ENCODE data around the gene PCNP. TPM values are rescaled to one million over a fixed set of nuclear protein-coding genes. Genes with fewer than 3 reads are reported as not detected.
A peak's percentile ranks its signal among the peaks of the same experiment; 100 is the strongest.

The PCNP gene
- total and polyA plus RNA-seq, 9 of the 15 experiments (the other 6 are each of a cell fraction or from before 2014, with no cell fraction given) = 54.3 to 170 (median 150) TPM

- FAIRE-seq (no peak), ATAC-seq (peak; percentile 26), DNase-seq (ENCODE audit: extremely low read depth in 1 of 4, low spot score in 3 of 4) (peak in 1 of 4 experiments; percentile 30)
- Histone ChIP-seq H3K9ac (ENCODE audit: insufficient read depth in 1 of 2, low read depth in 2 of 2, low read length in 2 of 2) (peak overlapping the region; percentile 87 to 90; a peak in 3 of 4 replicates), H3K27ac (ENCODE audit: extremely low read depth, low read depth, low read length) (peak overlapping the region; percentile 72), H3K4me2 (ENCODE audit: insufficient read depth, low read length) (peak overlapping the region; percentile 93), H3K9me1 (ENCODE audit: control insufficient read depth, insufficient read depth, low read length) (no peaks in the 10 kb centered on the region), H2AFZ (ENCODE audit: low read depth, low read length) (no peak overlapping the region; the same call in 1 of the 2 replicates), H3K4me1 (replicated peaks in 1 of 2; ENCODE audit: control insufficient read depth in 2 of 2, insufficient read depth in 2 of 2, low read length in 2 of 2) (peaks cover 10 to 12% of the 10 kb centered on the region in 2 experiments; a peak in 3 of 5 replicates), H3K36me3 (ENCODE audit: control insufficient read depth, insufficient read depth, low read length) (peaks cover 55% of the 10 kb centered on the region), H3K9me3 (replicated peaks; ENCODE audit: control insufficient read depth, insufficient read depth, low read depth, low read length) (no peaks in the 10 kb centered on the region), H4K20me1 (replicated peaks; ENCODE audit: control insufficient read depth, insufficient read depth, low read length) (no peaks in the 10 kb centered on the region), H3K79me2 (ENCODE audit: control insufficient read depth, insufficient read depth, low read length) (peaks cover 100% of the 10 kb centered on the region), H3K4me3 (peak overlapping the region; percentile 63), H3K27me3 (ENCODE audit: control insufficient read depth in 2 of 2, insufficient read depth in 2 of 2, low read length in 2 of 2) (no peaks in the 10 kb centered on the region)
- CTCF ChIA-PET (ENCODE audit: low intra/inter-chr PET ratio) = no interaction called here
- BruUV-seq (replicated peaks) = TSS peak; percentile 44
- POLR2A ChIA-PET = interaction anchor here (0.6 to 1.8 kb wide), 4 partner anchors 7 to 56 kb away, joined by 3 to 8 read pairs (median 5); partner anchors contain the start of gene ZBTB11
- TF ChIP-seq ZNF354B (CRISPR knock-in tag; IDR thresholded peaks at IDR 0.05) (no peak), ZFX (CRISPR knock-in tag; IDR thresholded peaks at IDR 0.05) (0 out of 2 replicates have a peak, but pooled peaks have one; percentile 1)
- 0% methylated on average over 11 of the region's 11 CpGs for WGBS (ENCODE audit: insufficient coverage, low coverage, missing lambda C conversion rate)
- intact Hi-C loops (cut with micrococcal nuclease) = loop anchor here (10.0 kb wide), 1 partner anchor 258 kb away; no protein-coding TSS in a partner anchor
- in situ Hi-C loops (cut with MboI) = no loop called here
Observed at GRCh38 chr3:101632586-101632985, 58.6 kb downstream of the PCNP start.

- ATAC-seq = no peak
- no peaks in the 10 kb centered on the region for H3K9me1 ChIP-seq (ENCODE audit: control insufficient read depth, insufficient read depth, low read length)
- peak overlapping the region; percentile 93 for H3K4me2 ChIP-seq (ENCODE audit: insufficient read depth, low read length)
- peak overlapping the region; percentile 63 for H3K4me3 ChIP-seq
- in situ Hi-C loops (cut with MboI) = no loop called here
- H3K27ac ChIP-seq (ENCODE audit: extremely low read depth, low read depth, low read length) = peak overlapping the region; percentile 72
- peaks cover 10 to 12% of the 10 kb centered on the region in 2 experiments; a peak in 3 of 5 replicates for H3K4me1 ChIP-seq (replicated peaks in 1 of 2; ENCODE audit: control insufficient read depth in 2 of 2, insufficient read depth in 2 of 2, low read length in 2 of 2)
- H2AFZ ChIP-seq (ENCODE audit: low read depth, low read length) = peak overlapping the region; percentile 14; the same call in 1 of the 2 replicates
- intact Hi-C loops (cut with micrococcal nuclease) = loop anchor here (10.0 kb wide), 1 partner anchor 258 kb away; no protein-coding TSS in a partner anchor
- H3K36me3 ChIP-seq (ENCODE audit: control insufficient read depth, insufficient read depth, low read length) = peaks cover 57% of the 10 kb centered on the region
- peak overlapping the region; percentile 87 to 90 for H3K9ac ChIP-seq (ENCODE audit: insufficient read depth in 1 of 2, low read depth in 2 of 2, low read length in 2 of 2)
- 2% methylated on average over 9 of the region's 10 CpGs for WGBS (ENCODE audit: insufficient coverage, low coverage, missing lambda C conversion rate)
- ChIA-PET CTCF (ENCODE audit: low intra/inter-chr PET ratio) (interaction anchor here (0.6 kb wide), 1 partner anchor 43 kb away, joined by 3 read pairs; no protein-coding TSS in a partner anchor), POLR2A (interaction anchor here (0.7 kb wide), 1 partner anchor 11 kb away, joined by 5 read pairs; no protein-coding TSS in a partner anchor)
- peaks cover 100% of the 10 kb centered on the region for H3K79me2 ChIP-seq (ENCODE audit: control insufficient read depth, insufficient read depth, low read length)
- peak in 1 of 4 experiments; percentile 25 for DNase-seq (ENCODE audit: extremely low read depth in 1 of 4, low spot score in 3 of 4)
- no TSS peak for BruUV-seq (replicated peaks)
- FAIRE-seq = no peak
- H4K20me1 ChIP-seq (replicated peaks; ENCODE audit: control insufficient read depth, insufficient read depth, low read length) = no peaks in the 10 kb centered on the region
- no peaks in the 10 kb centered on the region for H3K9me3 ChIP-seq (replicated peaks; ENCODE audit: control insufficient read depth, insufficient read depth, low read depth, low read length)
- no peaks in the 10 kb centered on the region for H3K27me3 ChIP-seq (ENCODE audit: control insufficient read depth in 2 of 2, insufficient read depth in 2 of 2, low read length in 2 of 2)
- no peak for TF ChIP-seq DIDO1 (tag; IDR thresholded peaks at IDR 0.05; ENCODE audit: low read depth)
- TF ChIP-seq ZBTB40 (IDR thresholded peaks at IDR 0.05) = no peak
- no peak for TF ChIP-seq ZBTB40 (CRISPR knock-in tag; IDR thresholded peaks at IDR 0.05)
Observed at GRCh38 chr3:101633186-101633585, 59.2 kb downstream of the PCNP start.

Measured in K562 (cell line).